HepG2 (cell line): ENCODE results near the gene CDK2. TPM values are rescaled to one million over a fixed set of nuclear protein-coding genes. Genes with fewer than 3 reads are reported as not detected.

ENCODE experiments used
- ATAC-seq: fragments of 200-7000 bp; cut with Tn5 transposase; 3 replicates; pipeline ENCODE4 v1.9.1; 2020; ENCODE audit warnings: mild to moderate bottlenecking, moderate library complexity
- BruUV-seq: library from RNA; stranded (reverse); fragments of 400-500 nt; replicated peaks from 2 replicates; lab custom pipeline; 2021; lab: Mats Ljungman, UMichigan
- CTCF ChIA-PET: fragments of 300-600 bp; formaldehyde crosslinking; extraction: SDS; loops from one replicate; lab custom pipeline; 2021; ENCODE audit warnings: low total read pairs, inconsistent platforms, low intra/inter-chr PET ratio; lab: Yijun Ruan, JAX
- POLR2A ChIA-PET: fragments of 350-600 bp; sonication (Branson Sonifier 250); formaldehyde crosslinking; loops from one replicate; lab custom pipeline; 2020; ENCODE audit warnings: antibody characterized with exemption, inconsistent platforms; lab: Yijun Ruan, JAX
- DNase-seq: peaks from one replicate; pipeline ENCODE4 v3.0.0-alpha.2; 2015; ENCODE audit warnings: low spot score
- FAIRE-seq: peaks from 3 replicates; lab custom pipeline; 2011; peaks lifted over from hg19 to GRCh38; lab: Jason Lieb, UNC
- H2AFZ ChIP-seq: one replicate; pipeline ENCODE4 v1.6.1; 2011; ENCODE audit warnings: low read length, inconsistent platforms
- H3K27ac ChIP-seq: fragments of 300-600 bp; 3 replicates; pipeline ENCODE4 v1.8.0; 2011; ENCODE audit warnings: mixed run types, mild to moderate bottlenecking, mixed read lengths, low read length, inconsistent platforms; ENCODE audit not compliant: insufficient read depth; ENCODE audit errors: extremely low read length
- H3K27me3 ChIP-seq, 2 experiments: fragments of 200-600 bp in 1 of 2; 2 replicates in 1 of 2; 3 replicates in 1 of 2; pipeline versions ENCODE4 v1.6.0 to v1.8.0; 2011; ENCODE audit warnings: low read length in 2 of 2, mild to moderate bottlenecking in 2 of 2, moderate library complexity in 2 of 2, inconsistent platforms in 1 of 2; ENCODE audit not compliant: insufficient read depth in 2 of 2, control insufficient read depth in 1 of 2
- H3K36me3 ChIP-seq, 2 experiments: fragments of 200-600 bp in 1 of 2; replicated peaks in 1 of 2; 2 replicates in 1 of 2; 3 replicates in 1 of 2; pipeline versions ENCODE4 v1.5.1 to v1.8.0; 2011; ENCODE audit warnings: low read length in 2 of 2, inconsistent platforms in 1 of 2; ENCODE audit not compliant: insufficient read depth in 2 of 2, control insufficient read depth in 1 of 2
- H3K4me1 ChIP-seq: 2 replicates; pipeline ENCODE4 v1.5.1; 2012; ENCODE audit warnings: low read length, inconsistent platforms; ENCODE audit not compliant: insufficient read depth
- H3K4me2 ChIP-seq: 2 replicates; pipeline ENCODE4 v1.6.0; 2011; ENCODE audit warnings: low read depth, low read length, inconsistent platforms
- H3K4me3 ChIP-seq, 3 experiments: fragments of 200-600 bp in 1 of 3; sonication (generic), shearing (Covaris generic) in 1 of 3; replicated peaks in 1 of 3; 2 replicates each; pipeline ENCODE4 v1.5.1; 2011 to 2016; ENCODE audit warnings: low read length in 3 of 3, inconsistent platforms in 2 of 3, low read depth in 2 of 3, mild to moderate bottlenecking in 2 of 3, control low read depth in 1 of 3, mixed read lengths in 1 of 3; ENCODE audit not compliant: insufficient read depth in 1 of 3
- H3K79me2 ChIP-seq: one replicate; pipeline ENCODE4 v1.6.1; 2011; ENCODE audit warnings: low read length, inconsistent platforms; ENCODE audit not compliant: insufficient read depth
- H3K9ac ChIP-seq: 2 replicates; pipeline ENCODE4 v1.6.0; 2011; ENCODE audit warnings: mild to moderate bottlenecking, low read depth, low read length, inconsistent platforms; ENCODE audit not compliant: insufficient read depth
- H3K9me3 ChIP-seq: 2 replicates; pipeline ENCODE4 v1.5.1; 2012; ENCODE audit warnings: mild to moderate bottlenecking, low read length
- H4K20me1 ChIP-seq: 2 replicates; pipeline ENCODE4 v1.6.0; 2011; ENCODE audit warnings: inconsistent platforms, mild to moderate bottlenecking, low read length, moderate library complexity; ENCODE audit not compliant: insufficient read depth
- CENPBD1 ChIP-seq: sonication (generic); formaldehyde crosslinking; IDR thresholded peaks from 2 replicates; pipeline ENCODE4 v1.8.0; 2022; ENCODE audit warnings: missing genetic modification reagents, low read depth, mild to moderate bottlenecking, borderline replicate concordance
- GABPA ChIP-seq, 2 experiments: IDR thresholded peaks; 2 replicates each; pipeline ENCODE4 v1.6.1; 2011 to 2016; ENCODE audit warnings: low read depth in 2 of 2, low read length in 1 of 2, missing biosample characterization in 1 of 2, missing genetic modification characterization in 1 of 2
- KLF12 ChIP-seq: sonication (generic); formaldehyde crosslinking; IDR thresholded peaks from 2 replicates; pipeline ENCODE4 v1.4.0; 2020; ENCODE audit warnings: missing genetic modification reagents, borderline replicate concordance
- PCBP2 ChIP-seq: fragments of 200-400 bp; formaldehyde crosslinking; optimal IDR thresholded peaks from 2 replicates; pipeline ENCODE3; 2018; ENCODE audit warnings: low read length, low read depth; ENCODE audit not compliant: poor library complexity, severe bottlenecking
- SIN3B ChIP-seq: fragments of 150-350 bp; IDR thresholded peaks from 2 replicates; pipeline ENCODE4 v1.6.1; 2014; ENCODE audit warnings: low read length
- SMARCE1 ChIP-seq: fragments of 450-650 bp; IDR thresholded peaks from 2 replicates; pipeline ENCODE4 v1.6.1; 2017; ENCODE audit warnings: borderline replicate concordance
- SNAPC5 ChIP-seq: sonication (generic); formaldehyde crosslinking; IDR thresholded peaks from 2 replicates; pipeline ENCODE4 v1.8.1; 2023; ENCODE audit warnings: mild to moderate bottlenecking, missing genetic modification reagents, borderline replicate concordance
- ZFP82 ChIP-seq: sonication (generic); formaldehyde crosslinking; IDR thresholded peaks from 2 replicates; pipeline ENCODE4 v1.5.1; 2020; ENCODE audit warnings: mild to moderate bottlenecking, missing genetic modification reagents, borderline replicate concordance
- ZNF256 ChIP-seq: sonication (generic); formaldehyde crosslinking; conservative IDR thresholded peaks from 2 replicates; pipeline ENCODE4 v1.4.0; 2020; ENCODE audit warnings: missing genetic modification reagents
- ZNF513 ChIP-seq: sonication (generic); formaldehyde crosslinking; conservative IDR thresholded peaks from 2 replicates; pipeline ENCODE4 v1.5.0; 2020; ENCODE audit warnings: missing genetic modification reagents
- ZNF646 ChIP-seq: sonication (generic); formaldehyde crosslinking; IDR thresholded peaks from 2 replicates; pipeline ENCODE4 v1.9.0; 2021; ENCODE audit warnings: mild to moderate bottlenecking, missing genetic modification reagents
- ZSCAN29 ChIP-seq: sonication (generic); formaldehyde crosslinking; conservative IDR thresholded peaks from 2 replicates; pipeline ENCODE4 v1.4.0; 2020; ENCODE audit warnings: mild to moderate bottlenecking, missing genetic modification reagents
- WGBS: methylation state at CpG from one replicate; pipeline ENCODE4 v1.1.6; 2017; ENCODE audit warnings: low lambda C conversion rate; 5-methylcytosine and 5-hydroxymethylcytosine counted together
- in situ Hi-C: cut with HindIII; loops from 2 replicates; pipeline ENCODE4 v1.10.0; 2017; ENCODE audit warnings: low pct_unique_long_range_greater_than_20kb; ENCODE audit not compliant: extremely low pct_ligation_motif_present
- intact Hi-C: fragments of 100-400 bp; cut with micrococcal nuclease; formaldehyde crosslinking; loops from one replicate; pipeline ENCODE4 v1.10.0; 2022; ENCODE audit not compliant: unreplicated experiment
- polyA plus RNA-seq, 8 experiments: library from polyadenylated mRNA; depleted of rRNA in 3 of 8; stranded (reverse) in 7 of 8; unstranded in 1 of 8; fragments of >200 nt; fragmentation: Illumina TruSeq in 4 of 8; extraction: Trizol in 4 of 8; gene quantifications; 2 replicates each; pipeline versions ENCODE4 v1.2.1 to v1.2.3, GENCODE V29; 2011 to 2016; ENCODE audit warnings: low read depth in 4 of 8, missing spikeins in 1 of 8, mixed read lengths in 1 of 8; ENCODE audit not compliant: insufficient read depth in 1 of 8
- total RNA-seq, 5 experiments: library from RNA; depleted of rRNA; stranded (reverse); fragments of >200 nt; fragmentation: Illumina TruSeq; extraction: Trizol; gene quantifications; 2 replicates each; pipeline ENCODE4 v1.2.3, GENCODE V29; 2016; ENCODE audit warnings: low read depth in 1 of 5

Gene CDK2
- total and polyA plus RNA-seq, 2 of the 13 experiments (the other 11 are each of a cell fraction or from before 2014, with no cell fraction given), result 47.5 to 52.6 TPM

GRCh38 chr12:55963760-55964159 lies 2.9 kb upstream of the CDK2 start:
- DNase-seq (no peak), ATAC-seq (no peak), FAIRE-seq (no peak)
- Histone ChIP-seq H3K27ac (no peak overlapping the region), H3K9me3 (no peaks in the 10 kb centered on the region), H4K20me1 (no peaks in the 10 kb centered on the region), H3K79me2 (peaks cover 15% of the 10 kb centered on the region), H3K4me3 (no peak overlapping the region), H2AFZ (no peak overlapping the region), H3K9ac (no peak overlapping the region), H3K27me3 (no peaks in the 10 kb centered on the region), H3K4me2 (no peak overlapping the region), H3K4me1 (peaks cover 23% of the 10 kb centered on the region), H3K36me3 (peaks cover 0 to 11% of the 10 kb centered on the region in 2 experiments; a peak in 3 of 5 replicates)
- ChIA-PET POLR2A (no interaction called here), CTCF (no interaction called here)
- intact Hi-C loops (no loop called here), in situ Hi-C loops (no loop called here)
- BruUV-seq, result no TSS peak
- 69% methylated on average over 2 of the region's 2 CpGs for WGBS
- TF ChIP-seq GABPA (IDR thresholded peaks at IDR 0.05; ENCODE audit: low read depth, low read length), result no peak
- no peak for TF ChIP-seq GABPA (CRISPR knock-in tag; IDR thresholded peaks at IDR 0.05; ENCODE audit: low read depth)
- no peak for TF ChIP-seq ZNF513 (CRISPR knock-in tag)
- no peak for TF ChIP-seq CENPBD1 (CRISPR knock-in tag)
- no peak for TF ChIP-seq ZNF646 (CRISPR knock-in tag)
- no peak for TF ChIP-seq ZNF256 (CRISPR knock-in tag)
- no peak for TF ChIP-seq SMARCE1
- no peak for TF ChIP-seq PCBP2
- no peak for TF ChIP-seq ZSCAN29 (CRISPR knock-in tag)
- no peak for TF ChIP-seq SIN3B
- no peak for TF ChIP-seq ZFP82 (CRISPR knock-in tag)
- TF ChIP-seq SNAPC5 (CRISPR knock-in tag), result no peak
- no peak for TF ChIP-seq KLF12 (CRISPR knock-in tag)
